ENCODE results near the gene DEFB118.
"Not testable (repeated sequence)": the region's sequence is repeated elsewhere in the genome, so short reads cannot be mapped to it uniquely, and the experiment has no call there.

The DEFB118 gene

GRCh38 chr20:31368301-31368700 is at the start of gene DEFB118:
Gene DEFB118 (plus strand): TSS chr20:31368601. CDS start chr20:31368651, 50 bp downstream.
- DNase-seq = no peak

- no peak for DNase-seq
Observed at GRCh38 chr20:31322504-31322903, 45.9 kb upstream of the DEFB118 start.

GRCh38 chr20:31330893-31331292 is 37.5 kb upstream of the DEFB118 start:
- no peak for DNase-seq

DNA sequence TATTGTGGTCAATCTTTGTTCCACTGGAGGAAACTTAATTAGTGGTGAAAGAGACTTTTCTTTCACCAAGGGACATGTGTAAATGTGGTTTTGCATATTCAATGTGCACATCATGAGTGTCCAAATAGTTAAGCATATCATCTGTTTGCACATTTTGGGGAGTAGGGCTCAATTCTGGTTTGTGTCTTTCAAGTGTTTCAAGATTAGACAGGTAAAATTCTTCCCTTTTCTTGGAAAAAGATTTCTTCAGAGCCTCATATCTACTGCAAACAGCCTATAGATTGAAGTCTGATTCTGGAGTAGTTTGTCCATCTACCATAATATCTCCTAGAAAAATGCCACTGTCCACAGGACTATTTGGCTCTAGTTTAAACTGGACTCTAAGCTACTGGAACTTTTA is 26.9 kb upstream of the DEFB118 start:
- no peak for DNase-seq

DNA sequence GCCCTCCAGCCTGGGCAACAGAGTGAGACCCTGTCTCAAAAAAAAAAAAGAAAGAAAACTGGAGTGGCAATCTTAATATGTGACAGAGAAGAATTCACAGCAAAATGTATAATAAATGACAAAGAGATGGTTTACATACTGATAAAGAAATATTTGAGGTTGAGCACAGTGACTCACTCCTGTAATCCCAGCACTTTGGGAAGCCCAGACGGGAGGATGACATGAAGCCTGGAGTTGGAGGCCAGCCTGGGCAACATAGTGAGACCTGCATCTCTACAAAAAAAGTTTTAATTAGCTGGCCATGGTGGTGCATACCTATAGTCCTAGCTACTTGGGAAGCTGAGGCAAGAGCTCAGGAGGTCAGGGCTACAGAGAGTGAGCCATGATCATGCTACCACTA is 12.4 kb upstream of the DEFB118 start:
- DNase-seq = no peak

GRCh38 chr20:31363295-31363694 is 5.1 kb upstream of the DEFB118 start:
- DNase-seq = no peak

GRCh38 chr20:31364272-31364671 is 4.1 kb upstream of the DEFB118 start:
- not testable (repeated sequence) for DNase-seq

DNA sequence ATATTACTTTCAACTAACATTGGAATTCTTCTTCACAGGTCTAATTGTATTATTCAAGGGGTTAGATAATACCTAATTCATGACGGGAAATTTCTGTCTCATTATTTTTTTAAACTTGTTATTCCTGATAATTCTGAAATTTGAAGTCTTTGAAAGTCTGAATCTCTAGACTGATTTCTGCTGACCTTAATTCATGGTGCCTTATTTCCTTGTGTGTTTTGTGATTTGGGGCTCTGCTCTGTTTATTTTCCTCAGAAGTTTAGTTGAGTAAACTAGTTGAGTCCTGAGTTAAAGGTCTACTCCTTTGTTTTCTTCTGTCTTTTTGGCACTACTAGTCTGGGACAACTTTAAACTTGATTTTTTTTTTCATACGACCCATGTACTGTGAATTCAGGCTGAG is 5.9 kb downstream of the DEFB118 start:
- no peak for DNase-seq

- DNase-seq = no peak
Observed at GRCh38 chr20:31390490-31390889, 22.1 kb downstream of the DEFB118 start, which contains the start of gene DEFB119. Gene DEFB119 (minus strand): TSS chr20:31390590. CDS start chr20:31390483, 107 bp downstream.

GRCh38 chr20:31392836-31393235 is 24.4 kb downstream of the DEFB118 start:
- no peak for DNase-seq

DNA sequence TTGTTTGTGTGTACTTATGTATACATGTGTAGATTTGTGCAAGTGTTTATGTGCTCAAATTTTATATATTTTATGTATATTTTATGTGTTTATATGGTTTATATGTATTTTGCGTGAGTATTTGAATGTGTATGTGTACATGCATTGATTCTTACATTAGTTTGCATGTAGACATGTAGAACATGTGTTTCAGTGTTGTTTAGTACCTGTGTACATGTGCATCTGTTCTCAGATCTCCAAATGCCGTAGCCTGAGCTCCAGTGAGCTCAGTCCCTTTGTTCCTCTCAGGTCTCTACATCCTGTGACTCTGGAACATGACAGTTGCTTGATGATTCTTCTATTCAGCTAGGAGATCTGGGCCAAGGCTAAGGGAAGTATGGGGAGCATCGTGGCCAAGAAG is 26.5 kb downstream of the DEFB118 start:
- DNase-seq = no peak

- no peak for DNase-seq
Observed at GRCh38 chr20:31403886-31404285, 35.5 kb downstream of the DEFB118 start.

DNA sequence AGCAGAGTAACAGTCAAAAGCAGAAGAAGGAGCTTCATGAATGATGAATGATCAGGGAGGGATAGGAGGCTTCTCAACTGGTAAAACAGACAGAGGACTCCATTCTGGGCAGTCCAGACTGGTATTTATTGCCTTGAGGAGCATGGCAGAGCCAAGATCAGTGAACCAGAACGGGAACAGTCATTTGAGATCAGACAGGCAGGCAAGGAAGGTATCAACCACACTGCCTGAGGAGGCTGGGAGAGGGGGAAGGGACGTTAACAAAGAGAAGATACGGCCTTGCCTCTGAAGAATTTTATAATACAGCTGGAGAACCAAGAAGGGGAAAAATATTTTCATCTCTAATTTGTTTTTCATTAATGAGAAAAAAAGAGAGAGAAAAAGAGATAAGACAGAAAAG is 37.7 kb downstream of the DEFB118 start, which contains the start of gene DEFB121:
Gene DEFB121 (minus strand): TSS at position 101 of the 400 bp plus-strand sequence. CDS start 63 bp downstream, at position 38.
- DNase-seq = no peak

GRCh38 chr20:31410011-31410410 is 41.6 kb downstream of the DEFB118 start:
- no peak for DNase-seq

DNA sequence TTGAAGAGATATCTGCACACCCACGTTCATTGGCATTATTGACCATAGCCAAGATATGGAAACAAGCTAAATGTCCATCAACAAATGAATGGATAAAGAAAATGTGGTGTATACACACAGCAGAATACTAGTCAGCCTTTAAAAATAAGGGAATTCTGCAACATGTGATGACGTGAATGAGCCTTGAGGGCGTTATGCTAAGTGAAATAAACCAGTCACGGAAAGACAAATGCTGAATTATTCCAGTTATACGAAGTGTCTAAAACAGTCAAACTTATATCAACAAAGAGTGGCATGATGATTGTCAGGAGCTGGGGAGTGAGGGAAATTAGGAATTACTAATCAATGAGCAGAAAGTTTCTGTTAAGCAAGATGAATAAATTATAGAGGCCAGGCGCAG is 46.0 kb downstream of the DEFB118 start:
- no peak for DNase-seq

GRCh38 chr20:31415653-31416052 is 47.3 kb downstream of the DEFB118 start:
- no peak for DNase-seq

DNA sequence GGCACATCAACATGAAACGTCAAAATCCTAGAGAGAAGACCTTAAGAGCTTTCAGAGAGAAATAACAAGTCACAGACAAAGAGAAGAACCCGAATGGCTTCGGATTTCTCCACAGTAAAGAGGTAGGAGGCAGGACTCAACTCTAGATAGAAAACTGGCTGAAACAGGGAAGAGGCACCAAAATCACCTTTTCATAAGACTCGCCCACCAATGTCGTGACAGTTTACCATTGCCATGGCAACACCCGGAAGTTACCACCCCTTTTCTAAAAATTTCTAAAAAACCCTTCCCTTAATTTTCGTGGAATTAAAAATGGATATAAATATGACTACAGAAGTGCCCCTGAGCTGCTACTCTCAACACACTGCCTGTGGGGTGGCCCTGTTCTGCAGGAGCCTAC is 49.9 kb downstream of the DEFB118 start:
- no peak for DNase-seq
